ENCODE results near the gene DDI2.

DDI2 gene

DNA sequence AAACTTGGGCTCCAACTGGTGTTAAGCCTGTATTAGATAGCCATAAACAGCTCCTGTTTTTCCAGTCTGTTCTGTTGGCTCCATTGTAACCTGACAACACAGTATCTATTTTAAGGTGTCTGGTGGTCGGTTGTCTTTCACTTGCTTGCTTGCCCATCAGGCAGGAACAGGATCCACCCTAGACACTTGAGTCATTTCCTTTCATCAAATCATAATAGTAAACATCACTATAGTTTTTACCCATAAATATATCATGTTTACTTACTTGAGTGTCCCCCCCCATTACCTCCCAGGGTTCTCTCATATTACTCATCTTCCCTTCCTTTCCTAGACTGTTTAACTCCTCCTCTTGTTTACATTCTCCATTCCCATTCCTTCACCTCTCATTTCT is 2.9 kb downstream of the DDI2 start (continued):
- TF ChIP-seq, protein P1, sequence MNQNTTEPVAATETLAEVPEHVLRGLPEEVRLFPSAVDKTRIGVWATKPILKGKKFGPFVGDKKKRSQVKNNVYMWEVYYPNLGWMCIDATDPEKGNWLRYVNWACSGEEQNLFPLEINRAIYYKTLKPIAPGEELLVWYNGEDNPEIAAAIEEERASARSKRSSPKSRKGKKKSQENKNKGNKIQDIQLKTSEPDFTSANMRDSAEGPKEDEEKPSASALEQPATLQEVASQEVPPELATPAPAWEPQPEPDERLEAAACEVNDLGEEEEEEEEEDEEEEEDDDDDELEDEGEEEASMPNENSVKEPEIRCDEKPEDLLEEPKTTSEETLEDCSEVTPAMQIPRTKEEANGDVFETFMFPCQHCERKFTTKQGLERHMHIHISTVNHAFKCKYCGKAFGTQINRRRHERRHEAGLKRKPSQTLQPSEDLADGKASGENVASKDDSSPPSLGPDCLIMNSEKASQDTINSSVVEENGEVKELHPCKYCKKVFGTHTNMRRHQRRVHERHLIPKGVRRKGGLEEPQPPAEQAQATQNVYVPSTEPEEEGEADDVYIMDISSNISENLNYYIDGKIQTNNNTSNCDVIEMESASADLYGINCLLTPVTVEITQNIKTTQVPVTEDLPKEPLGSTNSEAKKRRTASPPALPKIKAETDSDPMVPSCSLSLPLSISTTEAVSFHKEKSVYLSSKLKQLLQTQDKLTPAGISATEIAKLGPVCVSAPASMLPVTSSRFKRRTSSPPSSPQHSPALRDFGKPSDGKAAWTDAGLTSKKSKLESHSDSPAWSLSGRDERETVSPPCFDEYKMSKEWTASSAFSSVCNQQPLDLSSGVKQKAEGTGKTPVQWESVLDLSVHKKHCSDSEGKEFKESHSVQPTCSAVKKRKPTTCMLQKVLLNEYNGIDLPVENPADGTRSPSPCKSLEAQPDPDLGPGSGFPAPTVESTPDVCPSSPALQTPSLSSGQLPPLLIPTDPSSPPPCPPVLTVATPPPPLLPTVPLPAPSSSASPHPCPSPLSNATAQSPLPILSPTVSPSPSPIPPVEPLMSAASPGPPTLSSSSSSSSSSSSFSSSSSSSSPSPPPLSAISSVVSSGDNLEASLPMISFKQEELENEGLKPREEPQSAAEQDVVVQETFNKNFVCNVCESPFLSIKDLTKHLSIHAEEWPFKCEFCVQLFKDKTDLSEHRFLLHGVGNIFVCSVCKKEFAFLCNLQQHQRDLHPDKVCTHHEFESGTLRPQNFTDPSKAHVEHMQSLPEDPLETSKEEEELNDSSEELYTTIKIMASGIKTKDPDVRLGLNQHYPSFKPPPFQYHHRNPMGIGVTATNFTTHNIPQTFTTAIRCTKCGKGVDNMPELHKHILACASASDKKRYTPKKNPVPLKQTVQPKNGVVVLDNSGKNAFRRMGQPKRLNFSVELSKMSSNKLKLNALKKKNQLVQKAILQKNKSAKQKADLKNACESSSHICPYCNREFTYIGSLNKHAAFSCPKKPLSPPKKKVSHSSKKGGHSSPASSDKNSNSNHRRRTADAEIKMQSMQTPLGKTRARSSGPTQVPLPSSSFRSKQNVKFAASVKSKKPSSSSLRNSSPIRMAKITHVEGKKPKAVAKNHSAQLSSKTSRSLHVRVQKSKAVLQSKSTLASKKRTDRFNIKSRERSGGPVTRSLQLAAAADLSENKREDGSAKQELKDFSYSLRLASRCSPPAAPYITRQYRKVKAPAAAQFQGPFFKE (tag by site-specific recombination; IDR thresholded peaks at IDR 0.05; ENCODE audit: borderline replicate concordance), result no peak
- no peak; the same call in 1 of the 2 replicates for TF ChIP-seq ZNF24 (tag by site-specific recombination; IDR thresholded peaks at IDR 0.05)
- TF ChIP-seq KLF1 (tag by site-specific recombination; IDR thresholded peaks at IDR 0.05), result no peak
- TF ChIP-seq, protein P2, sequence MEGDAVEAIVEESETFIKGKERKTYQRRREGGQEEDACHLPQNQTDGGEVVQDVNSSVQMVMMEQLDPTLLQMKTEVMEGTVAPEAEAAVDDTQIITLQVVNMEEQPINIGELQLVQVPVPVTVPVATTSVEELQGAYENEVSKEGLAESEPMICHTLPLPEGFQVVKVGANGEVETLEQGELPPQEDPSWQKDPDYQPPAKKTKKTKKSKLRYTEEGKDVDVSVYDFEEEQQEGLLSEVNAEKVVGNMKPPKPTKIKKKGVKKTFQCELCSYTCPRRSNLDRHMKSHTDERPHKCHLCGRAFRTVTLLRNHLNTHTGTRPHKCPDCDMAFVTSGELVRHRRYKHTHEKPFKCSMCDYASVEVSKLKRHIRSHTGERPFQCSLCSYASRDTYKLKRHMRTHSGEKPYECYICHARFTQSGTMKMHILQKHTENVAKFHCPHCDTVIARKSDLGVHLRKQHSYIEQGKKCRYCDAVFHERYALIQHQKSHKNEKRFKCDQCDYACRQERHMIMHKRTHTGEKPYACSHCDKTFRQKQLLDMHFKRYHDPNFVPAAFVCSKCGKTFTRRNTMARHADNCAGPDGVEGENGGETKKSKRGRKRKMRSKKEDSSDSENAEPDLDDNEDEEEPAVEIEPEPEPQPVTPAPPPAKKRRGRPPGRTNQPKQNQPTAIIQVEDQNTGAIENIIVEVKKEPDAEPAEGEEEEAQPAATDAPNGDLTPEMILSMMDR (tag by site-specific recombination; IDR thresholded peaks at IDR 0.05), result no peak
- no peak for TF ChIP-seq ZNF341 (tag by site-specific recombination; IDR thresholded peaks at IDR 0.05; ENCODE audit: low read depth)
- TF ChIP-seq ZNF707 (tag by site-specific recombination; IDR thresholded peaks at IDR 0.05), result no peak
- no peak for TF ChIP-seq ZNF701 (tag by site-specific recombination; IDR thresholded peaks at IDR 0.05)
- TF ChIP-seq, protein P3, sequence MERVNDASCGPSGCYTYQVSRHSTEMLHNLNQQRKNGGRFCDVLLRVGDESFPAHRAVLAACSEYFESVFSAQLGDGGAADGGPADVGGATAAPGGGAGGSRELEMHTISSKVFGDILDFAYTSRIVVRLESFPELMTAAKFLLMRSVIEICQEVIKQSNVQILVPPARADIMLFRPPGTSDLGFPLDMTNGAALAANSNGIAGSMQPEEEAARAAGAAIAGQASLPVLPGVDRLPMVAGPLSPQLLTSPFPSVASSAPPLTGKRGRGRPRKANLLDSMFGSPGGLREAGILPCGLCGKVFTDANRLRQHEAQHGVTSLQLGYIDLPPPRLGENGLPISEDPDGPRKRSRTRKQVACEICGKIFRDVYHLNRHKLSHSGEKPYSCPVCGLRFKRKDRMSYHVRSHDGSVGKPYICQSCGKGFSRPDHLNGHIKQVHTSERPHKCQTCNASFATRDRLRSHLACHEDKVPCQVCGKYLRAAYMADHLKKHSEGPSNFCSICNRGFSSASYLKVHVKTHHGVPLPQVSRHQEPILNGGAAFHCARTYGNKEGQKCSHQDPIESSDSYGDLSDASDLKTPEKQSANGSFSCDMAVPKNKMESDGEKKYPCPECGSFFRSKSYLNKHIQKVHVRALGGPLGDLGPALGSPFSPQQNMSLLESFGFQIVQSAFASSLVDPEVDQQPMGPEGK (tag by site-specific recombination; IDR thresholded peaks at IDR 0.05), result peak; percentile 81
- no peak for TF ChIP-seq ZNF16 (tag by site-specific recombination; IDR thresholded peaks at IDR 0.05; ENCODE audit: low read depth)
- TF ChIP-seq, protein P4, sequence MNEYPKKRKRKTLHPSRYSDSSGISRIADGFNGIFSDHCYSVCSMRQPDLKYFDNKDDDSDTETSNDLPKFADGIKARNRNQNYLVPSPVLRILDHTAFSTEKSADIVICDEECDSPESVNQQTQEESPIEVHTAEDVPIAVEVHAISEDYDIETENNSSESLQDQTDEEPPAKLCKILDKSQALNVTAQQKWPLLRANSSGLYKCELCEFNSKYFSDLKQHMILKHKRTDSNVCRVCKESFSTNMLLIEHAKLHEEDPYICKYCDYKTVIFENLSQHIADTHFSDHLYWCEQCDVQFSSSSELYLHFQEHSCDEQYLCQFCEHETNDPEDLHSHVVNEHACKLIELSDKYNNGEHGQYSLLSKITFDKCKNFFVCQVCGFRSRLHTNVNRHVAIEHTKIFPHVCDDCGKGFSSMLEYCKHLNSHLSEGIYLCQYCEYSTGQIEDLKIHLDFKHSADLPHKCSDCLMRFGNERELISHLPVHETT (tag by site-specific recombination; IDR thresholded peaks at IDR 0.05), result peak; percentile 74
- no peak for TF ChIP-seq ZNF623 (tag by site-specific recombination; IDR thresholded peaks at IDR 0.05)
- no peak for TF ChIP-seq KLF8 (tag by site-specific recombination; IDR thresholded peaks at IDR 0.05)
- TF ChIP-seq ZNF239 (tag by site-specific recombination; IDR thresholded peaks at IDR 0.05), result no peak
- TF ChIP-seq ZNF571 (tag by site-specific recombination; IDR thresholded peaks at IDR 0.05), result no peak
- no peak for TF ChIP-seq KLF16 (tag by site-specific recombination; IDR thresholded peaks at IDR 0.05)
- TF ChIP-seq SCRT2 (tag by site-specific recombination; IDR thresholded peaks at IDR 0.05), result no peak
